GM21723 (cell line): Measurements from ENCODE around the gene NELFE.
"Not testable (repeated sequence)": the region's sequence is repeated elsewhere in the genome, so short reads cannot be mapped to it uniquely, and the experiment has no call there.

ENCODE experiments used
- ATAC-seq: cut with Tn5 transposase; IDR thresholded peaks from one replicate; pipeline ENCODE4 v1.9.1; 2021; ENCODE audit warnings: mild to moderate bottlenecking, moderate library complexity; ENCODE audit not compliant: unreplicated experiment

Gene NELFE

DNA sequence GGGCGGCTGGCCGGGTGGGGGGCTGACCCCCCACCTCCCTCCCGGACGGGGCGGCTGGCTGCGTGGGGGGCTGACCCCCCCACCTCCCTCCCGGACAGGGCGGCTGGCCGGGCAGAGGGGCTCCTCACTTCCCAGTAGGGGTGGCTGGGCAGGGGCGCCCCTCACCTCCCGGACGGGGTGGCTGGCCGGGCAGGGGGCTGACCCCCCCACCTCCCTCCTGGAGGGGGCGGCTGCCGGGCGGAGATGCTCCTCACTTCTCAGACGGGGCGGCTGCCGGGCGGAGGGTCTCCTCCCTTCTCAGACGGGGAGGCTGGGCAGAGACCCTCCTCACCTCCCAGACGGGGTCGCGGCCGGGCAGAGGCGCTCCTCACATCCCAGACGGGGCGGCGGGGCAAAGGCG lies 17.3 kb upstream of the NELFE start:
- ATAC-seq = not testable (repeated sequence)

DNA sequence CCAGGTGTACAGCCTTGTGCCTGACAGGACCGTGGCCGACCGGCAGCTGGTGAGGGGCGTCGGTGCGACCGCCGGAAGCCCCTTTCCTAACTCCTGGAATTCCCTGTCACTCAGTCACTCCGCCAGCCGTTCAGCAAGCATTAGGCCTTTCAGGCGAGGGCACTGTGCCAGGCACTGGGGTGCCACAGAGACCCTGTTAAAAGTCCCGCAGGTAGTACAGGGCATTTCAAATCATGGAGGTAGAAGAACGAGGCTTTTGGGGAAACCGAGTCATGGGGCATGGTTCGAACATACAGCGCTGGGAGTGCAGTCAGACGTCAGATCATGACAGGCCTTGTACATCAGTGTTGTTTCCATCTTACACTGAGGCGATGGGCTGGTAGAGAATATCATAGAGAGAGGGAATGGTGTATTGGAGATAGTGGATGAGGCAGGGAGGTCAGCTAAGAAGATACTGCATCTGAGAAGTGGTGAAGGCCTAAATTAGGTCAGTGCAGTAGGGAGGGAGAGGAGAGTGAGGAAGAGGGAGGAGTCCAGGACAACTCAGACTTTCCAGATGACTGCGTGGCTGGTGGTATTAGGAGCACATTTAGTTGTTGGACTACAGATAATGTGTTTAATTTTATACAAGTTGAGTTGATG lies 14.1 kb upstream of the NELFE start:
- ATAC-seq = no peak

DNA sequence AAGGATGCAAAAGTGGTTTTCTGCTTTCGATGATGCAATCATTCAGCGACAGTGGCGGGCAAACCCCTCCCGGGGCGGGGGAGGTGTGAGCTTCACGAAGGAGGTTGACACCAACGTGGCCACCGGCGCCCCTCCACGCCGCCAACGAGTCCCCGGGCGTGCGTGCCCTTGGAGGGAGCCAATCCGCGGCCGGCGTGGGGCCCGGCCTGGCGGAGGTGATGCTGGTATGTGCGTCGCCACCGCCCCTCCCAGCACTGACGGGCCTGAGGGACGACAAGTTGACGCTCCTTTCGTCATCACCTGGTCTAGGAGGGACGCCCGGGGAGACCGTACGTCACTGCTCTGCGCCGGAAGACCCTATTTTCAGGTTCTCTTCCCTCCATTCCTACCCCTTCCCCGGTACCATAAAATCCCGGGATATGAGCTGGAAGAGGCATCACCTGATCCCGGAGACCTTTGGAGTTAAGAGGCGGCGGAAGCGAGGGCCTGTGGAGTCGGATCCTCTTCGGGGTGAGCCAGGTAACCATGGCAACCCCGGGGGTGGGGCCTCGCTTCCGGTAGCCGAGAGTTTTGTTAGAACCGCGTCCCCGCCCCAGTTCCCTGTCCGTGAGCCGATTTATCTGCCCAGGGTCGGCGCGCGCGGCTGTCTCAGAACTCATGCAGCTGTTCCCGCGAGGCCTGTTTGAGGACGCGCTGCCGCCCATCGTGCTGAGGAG lies 13.4 kb upstream of the NELFE start, which contains the start of gene DXO:
DXO (minus strand) TSS at position 146 of the 716 bp plus-strand sequence. CDS start 463 bp downstream, outside the sequence.
- ATAC-seq = peak; percentile 82

DNA sequence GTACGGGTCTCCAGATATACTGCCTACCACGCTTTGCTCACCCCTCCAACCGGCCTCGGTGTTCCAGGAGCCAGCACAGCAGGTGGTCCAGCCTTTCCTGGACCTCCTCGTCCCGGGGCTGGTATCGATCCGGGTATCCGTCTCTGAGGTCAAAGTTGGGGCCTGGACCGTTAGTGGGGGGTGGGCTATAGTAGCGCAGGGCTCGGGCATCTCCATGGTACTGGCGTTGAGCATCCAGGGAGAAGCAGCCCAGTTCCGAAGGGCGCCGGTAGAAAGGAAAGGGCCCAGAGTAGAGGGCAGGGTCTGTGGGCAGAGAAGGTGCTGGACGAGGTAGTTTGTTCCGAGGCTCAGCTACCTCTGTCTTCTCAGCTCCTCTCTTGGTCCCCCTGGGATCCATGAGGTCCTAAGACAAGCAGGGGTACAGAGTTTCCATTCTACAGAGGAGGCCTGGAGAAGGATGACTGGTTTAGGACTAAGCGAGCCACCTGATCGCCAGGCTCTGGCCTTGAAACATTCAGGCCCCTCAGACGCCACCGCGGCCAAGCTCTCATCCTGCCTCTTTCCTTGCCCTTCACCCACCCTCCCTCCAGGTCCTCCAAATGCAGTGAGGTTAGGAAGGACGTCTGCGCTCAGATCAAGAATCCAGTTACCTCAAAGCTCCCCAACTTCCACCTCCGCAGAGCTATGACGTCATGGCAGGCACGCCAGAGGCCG lies 12.7 kb upstream of the NELFE start:
- no peak for ATAC-seq

DNA sequence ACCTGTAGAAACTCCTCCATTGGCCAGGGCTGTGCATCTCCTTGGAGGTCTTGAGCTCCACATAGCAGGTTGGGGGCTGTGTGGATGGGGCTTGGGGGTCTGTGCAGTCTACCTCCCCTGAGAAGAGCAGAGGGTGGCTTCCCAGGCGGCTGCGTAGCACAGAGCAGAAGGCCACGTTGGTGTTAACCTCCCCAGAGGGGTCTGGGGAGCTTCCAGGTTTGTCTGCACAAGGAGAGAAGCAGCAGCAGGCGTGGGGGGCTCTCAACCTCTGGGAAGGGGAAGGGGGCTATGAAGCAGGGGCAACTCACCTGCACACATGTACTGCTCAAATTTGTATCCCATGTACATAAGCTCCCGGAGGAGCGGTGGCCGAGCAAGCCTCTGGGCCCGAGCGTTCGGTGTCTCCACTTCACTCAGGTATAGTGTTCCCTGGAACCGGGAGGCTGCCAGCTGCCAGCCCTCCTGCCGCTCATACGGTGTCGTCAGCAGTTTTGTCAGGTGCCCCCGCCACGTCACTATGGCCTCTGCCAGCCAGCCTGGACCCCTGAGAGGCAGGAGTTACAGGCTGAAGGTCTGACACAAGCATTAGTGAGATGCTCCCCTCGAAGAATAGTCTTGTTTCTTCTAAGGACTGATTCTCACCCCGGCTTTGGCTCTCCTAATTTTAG lies 12.0 kb upstream of the NELFE start:
- no peak for ATAC-seq

DNA sequence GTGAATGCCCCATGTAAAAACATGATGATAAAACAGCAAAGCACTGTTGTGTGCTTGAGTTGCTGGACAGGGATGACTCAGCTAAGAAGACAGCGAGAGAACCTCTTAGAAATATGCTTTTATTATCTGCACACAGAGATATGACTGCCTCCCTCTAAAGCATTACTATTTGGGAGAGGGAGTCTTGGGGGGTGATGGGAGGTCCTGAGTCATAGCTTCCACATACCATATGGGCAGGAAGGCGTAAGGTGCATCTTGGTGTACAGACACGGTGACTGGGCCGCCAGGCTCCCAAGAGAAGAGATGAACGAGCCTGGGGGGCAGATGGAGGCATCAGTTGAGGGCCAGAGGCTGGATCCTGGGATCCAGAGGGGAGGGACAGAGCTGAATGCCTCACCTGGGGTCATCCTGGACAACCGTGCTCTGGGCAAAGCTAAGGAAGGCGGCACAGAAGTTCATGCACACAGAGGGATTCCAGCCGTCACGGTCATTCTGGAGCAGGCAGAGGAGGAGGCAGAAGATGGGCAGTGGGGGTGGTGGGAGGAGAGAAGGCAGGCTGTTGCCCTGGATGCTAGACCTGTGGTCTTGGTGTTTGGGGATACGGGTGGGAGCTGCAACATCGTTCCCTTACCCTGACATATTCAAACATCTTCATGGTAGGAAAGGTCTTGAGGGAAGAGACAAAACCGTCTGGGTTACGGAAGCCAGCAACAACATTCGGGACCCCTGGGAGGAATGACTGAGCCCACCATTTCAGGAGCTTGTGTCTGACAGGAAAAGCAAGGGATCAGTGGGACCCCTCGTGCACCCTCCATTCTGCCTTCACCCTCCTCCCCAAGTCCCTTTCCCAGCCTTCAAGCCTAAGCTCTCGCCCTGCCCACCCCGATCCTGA lies 11.2 kb upstream of the NELFE start:
- no peak for ATAC-seq

DNA sequence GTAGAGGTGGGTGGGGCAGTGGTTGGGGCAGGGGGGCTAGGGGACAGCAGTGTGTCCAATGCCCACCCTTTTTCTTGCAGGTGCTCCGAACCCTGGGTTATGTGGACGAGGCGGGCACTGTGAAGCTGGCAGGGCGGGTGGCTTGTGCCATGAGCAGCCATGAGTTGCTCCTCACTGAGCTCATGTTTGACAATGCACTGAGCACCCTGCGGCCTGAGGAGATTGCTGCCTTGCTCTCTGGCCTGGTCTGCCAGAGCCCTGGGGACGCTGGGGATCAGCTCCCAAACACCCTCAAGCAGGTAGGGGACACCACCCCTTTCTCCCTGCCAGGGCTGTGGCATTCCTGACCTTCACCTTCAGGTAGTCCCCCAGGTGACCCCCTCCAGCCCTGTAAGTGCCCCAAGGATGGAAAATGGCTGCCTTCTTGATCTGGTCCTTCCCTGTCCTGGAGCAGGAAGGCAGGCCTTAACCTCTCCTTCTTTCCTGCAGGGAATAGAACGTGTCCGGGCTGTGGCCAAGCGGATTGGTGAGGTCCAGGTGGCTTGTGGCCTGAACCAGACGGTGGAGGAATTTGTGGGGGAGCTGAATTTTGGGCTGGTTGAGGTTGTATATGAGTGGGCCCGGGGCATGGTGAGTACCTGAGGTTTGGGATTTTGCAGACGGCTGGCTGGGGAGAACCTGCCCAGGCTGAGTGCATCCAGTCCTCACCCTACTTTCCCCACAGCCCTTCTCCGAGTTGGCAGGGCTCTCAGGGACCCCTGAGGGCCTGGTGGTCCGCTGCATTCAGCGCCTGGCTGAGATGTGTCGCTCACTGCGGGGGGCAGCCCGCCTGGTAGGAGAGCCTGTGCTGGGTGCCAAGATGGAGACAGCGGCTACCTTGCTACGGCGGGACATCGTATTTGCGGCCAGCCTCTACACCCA lies 10.3 kb upstream of the NELFE start:
- no peak for ATAC-seq

DNA sequence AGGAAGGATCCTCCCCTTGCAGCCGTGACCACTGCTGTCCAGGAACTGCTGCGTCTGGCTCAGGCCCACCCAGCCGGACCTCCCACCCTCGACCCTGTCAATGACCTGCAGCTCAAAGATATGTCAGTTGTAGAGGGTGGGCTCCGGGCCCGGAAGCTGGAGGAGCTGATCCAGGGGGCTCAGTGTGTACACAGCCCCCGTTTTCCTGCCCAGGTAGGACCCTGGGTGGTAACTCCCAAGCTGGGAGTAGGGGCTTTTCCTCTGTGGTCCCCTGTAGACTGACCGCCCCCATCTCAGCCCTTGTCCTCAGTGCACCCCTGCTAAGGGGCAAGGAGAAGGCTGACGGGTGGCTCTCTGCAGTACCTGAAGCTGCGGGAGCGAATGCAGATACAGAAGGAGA lies 9.6 kb upstream of the NELFE start:
- no peak for ATAC-seq

DNA sequence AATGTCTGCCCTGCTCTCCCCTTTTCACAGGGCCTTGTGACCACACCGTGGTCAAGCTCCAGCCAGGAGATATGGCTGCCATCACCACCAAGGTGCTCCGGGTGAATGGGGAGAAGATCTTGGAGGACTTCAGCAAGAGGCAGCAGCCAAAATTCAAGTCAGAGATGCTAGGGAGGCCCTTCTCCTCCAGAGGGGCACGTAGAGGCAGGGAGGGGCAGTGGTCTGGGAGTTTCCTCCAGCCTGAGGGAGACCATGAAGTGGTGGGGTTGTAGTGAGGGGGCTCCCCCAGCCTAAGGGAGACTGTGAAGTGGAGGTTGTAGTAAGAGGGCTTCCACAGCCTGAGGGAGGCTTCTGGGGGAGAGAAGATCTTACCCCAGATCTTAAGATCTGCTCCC lies 9.2 kb upstream of the NELFE start:
- ATAC-seq = no peak

DNA sequence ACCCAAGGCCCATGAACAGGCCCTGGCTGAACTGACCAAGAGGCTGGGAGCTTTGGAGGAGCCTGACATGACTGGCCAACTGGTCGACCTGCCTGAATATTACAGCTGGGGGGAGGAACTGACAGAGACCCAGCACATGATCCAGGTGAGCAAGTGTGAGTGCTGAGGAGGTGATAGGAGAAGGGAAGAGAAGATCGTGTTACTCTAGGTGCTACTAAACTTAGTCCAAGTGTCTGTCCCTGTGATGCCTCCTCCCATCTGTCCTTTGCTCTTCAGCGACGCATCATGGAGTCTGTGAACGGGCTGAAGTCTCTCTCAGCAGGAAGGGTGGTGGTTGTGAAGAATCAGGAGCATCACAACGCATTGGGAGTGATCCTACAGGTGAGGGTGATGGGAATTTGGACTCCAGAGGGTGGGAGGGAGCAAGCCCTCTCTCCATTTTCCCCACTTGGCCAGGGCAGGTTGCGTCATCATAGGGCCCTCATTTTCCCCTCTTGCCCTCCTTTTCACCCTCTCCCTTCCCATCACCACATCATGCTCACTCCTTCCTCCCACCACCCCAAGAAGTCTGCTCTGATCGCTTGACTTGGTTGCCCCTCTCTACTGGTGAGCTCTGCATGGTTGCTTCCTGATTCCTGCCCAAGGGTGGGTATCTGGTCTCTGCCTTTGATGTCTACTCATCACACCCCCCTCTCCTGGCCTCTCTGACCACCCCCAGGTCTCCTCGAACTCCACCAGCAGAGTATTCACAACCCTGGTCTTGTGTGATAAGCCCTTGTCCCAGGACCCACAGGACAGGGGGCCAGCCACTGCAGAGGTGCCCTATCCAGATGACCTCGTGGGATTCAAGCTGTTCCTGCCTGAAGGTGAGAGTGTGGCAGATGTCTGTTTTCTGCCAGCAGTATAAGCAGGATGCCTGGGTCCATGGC lies 8.5 kb upstream of the NELFE start:
- ATAC-seq = no peak

DNA sequence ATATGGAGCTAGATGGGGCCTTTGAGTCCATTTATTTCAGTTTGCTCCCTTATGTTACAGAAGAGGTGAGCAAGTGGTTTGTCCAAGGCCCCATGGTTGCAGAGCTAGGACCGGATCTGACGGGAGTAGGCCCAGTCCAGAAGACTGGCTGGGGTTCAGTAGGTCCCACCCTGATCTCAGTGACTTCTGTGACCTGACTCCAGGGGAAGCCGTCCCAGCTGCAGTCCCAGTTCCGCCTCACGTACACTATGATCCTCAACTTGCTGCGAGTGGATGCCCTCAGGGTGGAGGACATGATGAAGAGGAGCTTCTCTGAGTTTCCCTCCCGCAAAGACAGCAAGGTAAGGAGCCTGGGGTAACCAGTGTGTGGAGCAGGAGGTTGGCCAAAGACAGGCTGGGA lies 7.7 kb upstream of the NELFE start:
- no peak for ATAC-seq

DNA sequence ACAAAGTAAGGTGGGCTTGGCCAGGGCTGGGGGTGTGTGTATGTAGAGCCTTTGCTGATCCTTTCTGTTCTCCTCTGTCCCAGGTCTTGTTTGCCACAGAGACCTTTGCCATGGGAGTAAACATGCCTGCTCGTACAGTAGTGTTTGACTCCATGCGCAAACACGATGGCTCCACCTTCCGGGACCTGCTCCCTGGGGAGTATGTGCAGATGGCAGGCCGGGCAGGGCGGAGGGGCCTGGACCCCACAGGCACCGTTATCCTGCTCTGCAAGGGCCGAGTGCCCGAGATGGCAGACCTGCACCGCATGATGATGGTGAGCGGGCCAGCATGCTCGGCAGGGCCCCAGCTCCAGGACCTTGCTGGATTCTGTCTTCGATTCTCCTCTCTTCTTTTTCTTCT lies 6.9 kb upstream of the NELFE start:
- ATAC-seq = no peak

DNA sequence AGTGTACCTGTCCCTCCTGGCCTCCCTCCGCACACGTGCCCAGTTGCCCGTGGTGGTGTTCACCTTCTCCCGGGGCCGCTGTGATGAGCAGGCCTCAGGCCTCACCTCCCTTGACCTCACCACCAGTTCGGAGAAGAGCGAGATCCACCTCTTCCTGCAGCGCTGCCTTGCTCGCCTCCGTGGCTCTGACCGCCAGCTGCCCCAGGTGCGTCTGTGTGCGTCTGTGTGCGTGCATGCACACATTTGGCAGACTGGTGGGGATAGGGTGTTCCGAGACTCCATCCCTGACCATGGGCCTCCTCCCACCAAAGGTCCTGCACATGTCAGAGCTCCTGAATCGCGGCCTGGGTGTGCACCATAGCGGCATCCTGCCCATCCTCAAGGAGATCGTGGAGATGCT lies 5.2 kb upstream of the NELFE start:
- no peak for ATAC-seq

DNA sequence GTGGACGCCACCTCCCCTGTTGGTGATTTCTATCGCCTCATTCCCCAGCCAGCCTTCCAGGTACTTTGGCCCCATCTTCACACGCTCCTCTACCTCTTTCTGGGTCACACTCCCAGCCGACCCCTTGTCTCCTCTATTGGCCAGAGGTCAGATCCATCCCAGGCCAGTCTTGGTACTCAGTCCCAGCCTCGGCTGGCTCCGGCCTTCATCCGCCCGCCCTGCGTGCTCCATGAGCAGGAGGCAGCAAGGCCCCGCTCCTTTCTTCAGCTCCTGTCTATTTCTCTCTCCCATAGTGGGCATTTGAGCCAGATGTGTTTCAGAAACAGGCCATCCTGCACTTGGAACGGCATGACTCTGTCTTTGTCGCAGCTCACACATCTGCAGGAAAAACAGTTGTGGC lies 2.8 kb upstream of the NELFE start:
- ATAC-seq = no peak

DNA sequence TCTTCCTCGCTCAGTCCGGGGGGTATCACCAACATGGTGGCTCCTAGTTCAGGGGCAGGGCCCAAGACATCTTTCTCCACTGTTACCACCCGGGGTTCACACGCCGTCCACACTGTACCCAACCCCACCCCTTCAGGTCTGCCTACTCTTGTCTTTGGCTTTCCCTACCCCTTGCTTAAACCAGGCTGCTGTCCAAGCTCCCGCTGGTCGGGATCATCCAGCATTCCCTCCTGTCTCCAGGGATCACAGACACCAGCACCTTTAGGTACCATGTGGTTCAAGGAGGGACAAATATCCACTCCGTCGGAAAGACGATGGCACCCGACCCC lies 395 bp downstream of the NELFE start:
- ATAC-seq = no peak

DNA sequence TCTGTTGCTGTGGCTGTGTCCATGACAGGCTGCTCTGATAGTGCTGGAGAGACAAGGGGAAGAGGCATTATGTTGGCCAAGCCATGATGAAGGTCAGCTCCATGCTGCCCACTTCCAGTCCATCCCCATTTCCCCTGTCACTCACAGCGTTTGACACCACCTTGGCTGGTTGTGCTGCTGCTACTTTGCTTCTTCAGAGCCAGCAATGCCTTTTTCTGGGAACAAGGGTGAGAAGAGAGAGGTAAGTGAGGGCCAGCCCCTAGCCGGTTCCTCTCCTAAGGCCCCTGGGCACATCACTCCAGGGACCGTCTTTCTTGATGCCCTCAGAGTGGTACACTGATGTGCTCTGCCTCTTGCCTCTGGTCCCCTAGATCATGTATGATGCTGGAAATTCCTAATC lies 2.0 kb downstream of the NELFE start:
- no peak for ATAC-seq

DNA sequence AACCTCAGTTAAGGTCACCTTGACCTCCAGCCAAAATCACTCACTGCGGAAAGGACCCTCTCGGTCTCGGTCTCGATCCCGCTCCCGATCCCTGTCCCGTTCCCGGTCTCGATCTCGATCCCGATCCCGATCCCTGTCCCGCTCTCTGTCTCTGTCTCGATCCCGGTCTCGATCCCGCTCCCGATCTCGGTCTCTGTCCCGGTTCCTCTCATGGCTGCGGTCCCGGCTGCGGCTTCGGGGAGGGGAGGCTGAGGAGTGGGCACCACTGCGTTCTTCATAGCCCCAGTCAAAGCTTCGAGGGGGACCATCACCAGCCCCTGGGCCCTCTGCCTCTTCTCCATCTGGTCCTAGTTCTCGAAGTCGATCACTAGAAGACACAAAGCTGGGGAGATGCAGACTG lies 4.3 kb downstream of the NELFE start:
- ATAC-seq = no peak

DNA sequence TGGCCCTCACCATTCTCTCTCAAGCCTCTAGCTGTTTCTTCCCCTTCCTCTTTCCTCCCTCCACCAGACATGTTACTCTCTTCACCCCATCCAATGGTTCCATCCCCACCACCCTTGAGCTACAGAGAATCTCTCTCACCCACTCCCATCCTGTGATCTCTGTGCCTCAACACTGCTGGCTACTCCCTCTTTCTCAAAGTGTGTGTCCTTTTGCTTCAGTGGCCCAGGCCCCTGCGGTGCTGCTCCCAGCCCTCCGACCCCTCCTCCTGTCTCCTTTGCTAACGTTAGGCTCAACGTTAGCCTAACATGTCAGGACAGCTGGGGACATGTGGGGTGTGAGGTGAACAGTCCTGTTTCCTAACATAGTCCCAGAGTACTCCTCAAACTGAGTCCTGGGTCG lies 5.9 kb downstream of the NELFE start:
- no peak for ATAC-seq
